Measurements from ENCODE around the gene NCK1. TPM values are rescaled to one million over a fixed set of nuclear protein-coding genes. Genes with fewer than 3 reads are reported as not detected.

NCK1 gene
- total RNA-seq, 1 donor from 2014 or later, result 54.0 TPM

GRCh38 chr3:136955813-136956212 lies 93.8 kb downstream of the NCK1 start:
- no peak overlapping the region for H3K4me3 ChIP-seq
- intact Hi-C loops (cut with DNase I), result no loop called here
- H3K9me3 ChIP-seq, result no peaks in the 10 kb centered on the region
- no peak overlapping the region for H3K27ac ChIP-seq
- DNase-seq (no peak), ATAC-seq (peak; percentile 63)
- peaks cover 12% of the 10 kb centered on the region for H3K4me1 ChIP-seq
- H3K27me3 ChIP-seq, result no peaks in the 10 kb centered on the region
- no peaks in the 10 kb centered on the region for H3K36me3 ChIP-seq
- no peak for TF ChIP-seq CTCF (IDR thresholded peaks at IDR 0.05)

- ATAC-seq (no peak), DNase-seq (no peak)
- Histone ChIP-seq H3K9me3 (no peaks in the 10 kb centered on the region), H3K27ac (no peak overlapping the region), H3K4me1 (peaks cover 18% of the 10 kb centered on the region), H3K27me3 (no peaks in the 10 kb centered on the region), H3K4me3 (no peak overlapping the region), H3K36me3 (no peaks in the 10 kb centered on the region)
- intact Hi-C loops (cut with DNase I), result no loop called here
- TF ChIP-seq CTCF (IDR thresholded peaks at IDR 0.05), result no peak
Observed at GRCh38 chr3:136956971-136957370, 95.0 kb downstream of the NCK1 start.

DNA sequence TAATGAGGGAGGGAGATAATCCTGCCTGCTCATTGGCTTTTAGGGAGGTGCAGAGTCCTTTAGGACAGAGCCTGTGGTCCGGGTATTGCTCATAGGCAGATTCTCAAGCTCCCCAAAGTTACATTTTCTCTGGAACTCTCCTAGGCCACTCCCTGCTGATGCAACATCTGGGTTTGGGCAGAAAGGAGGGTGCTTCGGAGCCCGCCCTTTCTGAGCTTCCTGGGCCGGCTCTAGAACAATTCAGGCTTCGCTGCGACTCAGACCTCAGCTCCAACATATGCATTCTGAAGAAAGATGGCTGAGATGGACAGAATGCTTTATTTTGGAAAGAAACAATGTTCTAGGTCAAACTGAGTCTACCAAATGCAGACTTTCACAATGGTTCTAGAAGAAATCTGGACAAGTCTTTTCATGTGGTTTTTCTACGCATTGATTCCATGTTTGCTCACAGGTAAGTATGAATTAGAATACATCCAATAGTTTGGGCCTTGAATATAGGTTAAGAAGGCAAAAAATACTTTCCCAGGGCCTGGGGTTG lies 95.8 kb downstream of the NCK1 start, which contains the start of gene IL20RB:
Gene IL20RB, plus strand, starts transcription at position 233 of the 538 bp plus-strand sequence. Its CDS starts 131 bp downstream, at position 364.
- intact Hi-C loops (cut with DNase I), result no loop called here
- Histone ChIP-seq H3K27ac (no peak within 1 kb of the TSS), H3K4me1 (peaks cover 18% of the 10 kb centered on the region), H3K36me3 (no peaks in the 10 kb centered on the region), H3K9me3 (no peaks in the 10 kb centered on the region), H3K4me3 (no peak within 1 kb of the TSS), H3K27me3 (no peaks in the 10 kb centered on the region)
- TF ChIP-seq CTCF (IDR thresholded peaks at IDR 0.05), result no peak
- DNase-seq (no peak), ATAC-seq (peak; percentile 47)

GRCh38 chr3:136958939-136959338 lies 96.9 kb downstream of the NCK1 start:
- TF ChIP-seq CTCF (IDR thresholded peaks at IDR 0.05), result no peak
- Histone ChIP-seq H3K9me3 (no peaks in the 10 kb centered on the region), H3K27ac (no peak overlapping the region), H3K4me1 (peaks cover 18% of the 10 kb centered on the region), H3K4me3 (no peak overlapping the region), H3K36me3 (no peaks in the 10 kb centered on the region), H3K27me3 (no peaks in the 10 kb centered on the region)
- no peak for DNase-seq
- intact Hi-C loops (cut with DNase I), result no loop called here
- ATAC-seq, result no peak

GRCh38 chr3:136959599-136959998 lies 97.6 kb downstream of the NCK1 start:
- no peak for TF ChIP-seq CTCF (IDR thresholded peaks at IDR 0.05)
- H3K27me3 ChIP-seq, result no peaks in the 10 kb centered on the region
- intact Hi-C loops (cut with DNase I), result no loop called here
- H3K36me3 ChIP-seq, result no peaks in the 10 kb centered on the region
- H3K4me1 ChIP-seq, result peaks cover 15% of the 10 kb centered on the region
- H3K4me3 ChIP-seq, result no peak overlapping the region
- DNase-seq (no peak), ATAC-seq (no peak)
- H3K27ac ChIP-seq, result no peak overlapping the region
- no peaks in the 10 kb centered on the region for H3K9me3 ChIP-seq
